Tibial artery (tissue), 4 donors: ENCODE data around the gene SPG11.
A peak's percentile ranks its signal among the peaks of the same experiment; 100 is the strongest.
"Not testable (repeated sequence)": the region's sequence is repeated elsewhere in the genome, so short reads cannot be mapped to it uniquely, and the experiment has no call there.

ENCODE experiments used
- DNase-seq, 2 donors: peaks; one replicate each; pipeline ENCODE4 v3.0.0-alpha.2; 2019
- H3K27ac ChIP-seq, 2 donors: fragments of 200-600 bp; sonication (generic) in 1 of 2; 1 replicate in 1 of 2; 2 replicates in 1 of 2; pipeline ENCODE4 v1.5.1; 2018 to 2019; ENCODE audit warnings: mild to moderate bottlenecking in 1 of 2
- H3K27me3 ChIP-seq, 2 donors: fragments of 200-600 bp; sonication (generic) in 1 of 2; one replicate each; pipeline versions ENCODE4 v1.5.1 to v1.6.0; 2016 to 2019
- H3K36me3 ChIP-seq, 3 donors: fragments of 200-600 bp; sonication (generic) in 2 of 3; one replicate each; pipeline ENCODE4 v1.5.1; 2016 to 2019; ENCODE audit warnings: mild to moderate bottlenecking in 2 of 3
- H3K4me1 ChIP-seq, 4 donors: fragments of 200-600 bp; sonication (generic) in 2 of 4; 1 replicate in 3 of 4; 2 replicates in 1 of 4; pipeline ENCODE4 v1.5.1; 2016 to 2019
- H3K4me3 ChIP-seq, 2 donors: fragments of 200-600 bp; sonication (generic) in 1 of 2; 1 replicate in 1 of 2; 2 replicates in 1 of 2; pipeline ENCODE4 v1.5.1; 2018 to 2019; ENCODE audit warnings: mild to moderate bottlenecking in 2 of 2
- H3K9me3 ChIP-seq, 3 donors: fragments of 200-600 bp; sonication (generic) in 1 of 3; one replicate each; pipeline ENCODE4 v1.5.1; 2016 to 2019
- intact Hi-C: fragments of 100-400 bp; cut with DNase I; formaldehyde crosslinking; loops from one replicate; pipeline ENCODE4 v1.15.0; 2023; ENCODE audit warnings: low total_unique reads
- TF ChIP-seq, protein P1 (sequence below), 2 experiments: fragments of 200-600 bp in 1 of 2; fragments of 450-650 bp in 1 of 2; IDR thresholded peaks; one replicate each; pipeline ENCODE4 v1.5.1; 2017 to 2019; ENCODE audit warnings: antibody characterized with exemption in 2 of 2, mild to moderate bottlenecking in 1 of 2, moderate library complexity in 1 of 2

SPG11 gene

DNA sequence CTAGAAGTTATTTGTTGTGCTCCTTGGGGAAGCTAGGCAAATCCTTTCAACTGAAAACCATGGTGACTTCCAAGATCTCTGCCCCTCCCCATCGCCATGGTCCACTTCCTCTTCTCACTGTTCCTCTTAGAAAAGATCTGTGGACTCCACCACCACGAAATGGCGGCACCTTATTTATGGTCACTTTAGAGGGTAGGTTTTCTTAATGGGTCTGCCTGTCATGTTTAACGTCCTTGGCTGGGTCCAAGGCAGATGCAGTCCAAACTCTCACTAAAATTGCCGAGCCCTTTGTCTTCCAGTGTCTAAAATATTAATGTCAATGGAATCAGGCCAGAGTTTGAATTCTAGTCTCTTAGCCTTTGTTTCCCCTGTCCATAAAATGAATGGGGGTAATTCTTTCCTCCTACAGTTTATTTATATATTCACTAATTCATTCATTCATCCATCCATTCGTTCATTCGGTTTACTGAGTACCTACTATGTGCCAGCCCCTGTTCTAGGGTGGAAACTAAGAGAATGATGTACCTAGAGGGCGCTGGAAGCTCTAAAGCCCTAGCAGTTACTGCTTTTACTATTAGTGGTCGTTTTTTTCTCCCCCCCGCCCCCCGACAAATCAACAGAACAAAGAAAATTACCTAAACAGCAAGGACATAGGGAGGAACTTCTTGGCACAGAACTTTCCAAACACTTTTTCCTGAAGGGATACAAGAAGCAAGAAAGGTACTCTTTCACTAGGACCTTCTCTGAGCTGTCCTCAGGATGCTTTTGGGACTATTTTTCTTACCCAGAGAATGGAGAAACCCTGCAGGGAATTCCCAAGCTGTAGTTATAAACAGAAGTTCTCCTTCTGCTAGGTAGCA, 47.0 kb upstream of the SPG11 start:
- peaks cover 0 to 20% (median 6%) of the 10 kb centered on the region in 4 donors for H3K4me1 ChIP-seq
- no peaks in the 10 kb centered on the region for H3K9me3 ChIP-seq
- H3K27me3 ChIP-seq, result no peaks in the 10 kb centered on the region
- intact Hi-C loops, result loop anchor here (1.0 kb wide), 1 partner anchor 18 kb away; no protein-coding TSS in a partner anchor
- H3K27ac ChIP-seq, result peak overlapping the region; percentile 97 to 99
- TF ChIP-seq, protein P1, sequence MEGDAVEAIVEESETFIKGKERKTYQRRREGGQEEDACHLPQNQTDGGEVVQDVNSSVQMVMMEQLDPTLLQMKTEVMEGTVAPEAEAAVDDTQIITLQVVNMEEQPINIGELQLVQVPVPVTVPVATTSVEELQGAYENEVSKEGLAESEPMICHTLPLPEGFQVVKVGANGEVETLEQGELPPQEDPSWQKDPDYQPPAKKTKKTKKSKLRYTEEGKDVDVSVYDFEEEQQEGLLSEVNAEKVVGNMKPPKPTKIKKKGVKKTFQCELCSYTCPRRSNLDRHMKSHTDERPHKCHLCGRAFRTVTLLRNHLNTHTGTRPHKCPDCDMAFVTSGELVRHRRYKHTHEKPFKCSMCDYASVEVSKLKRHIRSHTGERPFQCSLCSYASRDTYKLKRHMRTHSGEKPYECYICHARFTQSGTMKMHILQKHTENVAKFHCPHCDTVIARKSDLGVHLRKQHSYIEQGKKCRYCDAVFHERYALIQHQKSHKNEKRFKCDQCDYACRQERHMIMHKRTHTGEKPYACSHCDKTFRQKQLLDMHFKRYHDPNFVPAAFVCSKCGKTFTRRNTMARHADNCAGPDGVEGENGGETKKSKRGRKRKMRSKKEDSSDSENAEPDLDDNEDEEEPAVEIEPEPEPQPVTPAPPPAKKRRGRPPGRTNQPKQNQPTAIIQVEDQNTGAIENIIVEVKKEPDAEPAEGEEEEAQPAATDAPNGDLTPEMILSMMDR (IDR thresholded peaks at IDR 0.05), result peak in 1 of 2 experiments; percentile 3
- peak overlapping the region; percentile 86 to 98 for H3K4me3 ChIP-seq
- peak; percentile 67 to 68 for DNase-seq
- H3K36me3 ChIP-seq, result peaks cover 4% of the 10 kb centered on the region in 3 donors

DNA sequence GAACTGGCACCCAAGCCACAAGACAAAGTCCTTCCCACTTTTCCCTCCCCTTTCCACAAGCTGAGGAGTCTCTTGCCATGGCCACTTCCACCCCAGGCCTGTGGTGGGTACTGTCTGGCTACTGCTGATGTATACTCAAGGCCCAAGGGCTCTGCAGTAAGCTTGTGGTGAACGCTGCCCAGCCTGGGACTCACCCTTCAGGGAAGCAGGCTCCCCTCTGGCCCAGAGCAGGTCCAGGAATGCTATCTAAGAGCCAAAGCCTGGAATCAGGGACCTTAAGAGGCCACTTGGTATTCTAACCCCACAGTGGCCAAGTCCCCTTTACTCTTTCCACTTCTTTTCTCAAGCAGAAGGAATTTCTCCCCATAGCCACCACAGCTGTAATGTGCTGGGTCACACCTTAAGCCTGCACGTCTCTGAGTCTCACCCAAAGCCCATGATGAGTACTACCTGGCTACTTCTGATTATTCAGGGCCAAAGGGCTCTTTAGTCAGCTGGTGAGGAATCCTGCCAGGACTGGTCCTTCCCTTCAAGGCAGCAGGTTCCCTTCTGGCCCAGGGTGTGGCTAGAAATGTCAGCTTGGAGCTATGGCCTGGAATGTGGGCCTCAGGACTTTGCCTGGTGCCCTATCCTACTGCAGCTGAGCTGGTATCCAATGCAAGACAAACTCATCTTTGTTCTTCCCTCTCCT, 43.6 kb upstream of the SPG11 start:
- H3K27ac ChIP-seq, result no peak overlapping the region
- DNase-seq, result no peak

DNA sequence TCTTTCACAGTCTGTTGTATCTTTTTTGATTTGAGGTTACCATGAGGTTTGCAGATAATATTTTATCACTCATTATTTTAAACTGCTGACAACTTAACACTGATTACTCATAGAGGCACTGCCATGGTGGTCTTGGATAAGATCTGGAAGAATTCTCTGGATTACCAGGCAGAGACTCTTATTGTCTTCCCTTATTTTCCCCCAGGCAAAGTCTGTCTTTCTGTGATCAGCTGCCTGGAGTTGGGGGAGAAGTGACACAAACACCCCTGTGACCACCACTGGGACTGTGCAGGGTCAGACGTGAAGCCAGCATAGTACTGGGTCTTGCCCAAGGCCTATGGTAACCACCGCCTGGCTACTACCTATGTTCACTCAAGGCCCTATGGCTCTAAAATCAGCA, 42.9 kb upstream of the SPG11 start:
- no peak overlapping the region for H3K4me3 ChIP-seq
- no peaks in the 10 kb centered on the region for H3K27me3 ChIP-seq
- H3K9me3 ChIP-seq, result peaks cover 0 to 4% (median 0%) of the 10 kb centered on the region in 3 donors
- intact Hi-C loops, result loop anchor here (5.0 kb wide), 1 partner anchor 39 kb away; no protein-coding TSS in a partner anchor
- H3K36me3 ChIP-seq, result no peaks in the 10 kb centered on the region
- TF ChIP-seq, protein P1 (IDR thresholded peaks at IDR 0.05), result no peak
- peak in 1 of 2 donors; percentile 40 for DNase-seq
- no peaks in the 10 kb centered on the region for H3K4me1 ChIP-seq
- no peak overlapping the region for H3K27ac ChIP-seq

More for the DNA sequence above, 43.6 kb upstream of the SPG11 start:
- Histone ChIP-seq H3K4me1 (no peaks in the 10 kb centered on the region), H3K36me3 (no peaks in the 10 kb centered on the region), H3K27me3 (no peaks in the 10 kb centered on the region), H3K4me3 (no peak overlapping the region), H3K9me3 (no peaks in the 10 kb centered on the region)
- TF ChIP-seq, protein P1 (IDR thresholded peaks at IDR 0.05), result no peak
- intact Hi-C loops, result loop anchor here (5.0 kb wide), 1 partner anchor 40 kb away; no protein-coding TSS in a partner anchor

DNA sequence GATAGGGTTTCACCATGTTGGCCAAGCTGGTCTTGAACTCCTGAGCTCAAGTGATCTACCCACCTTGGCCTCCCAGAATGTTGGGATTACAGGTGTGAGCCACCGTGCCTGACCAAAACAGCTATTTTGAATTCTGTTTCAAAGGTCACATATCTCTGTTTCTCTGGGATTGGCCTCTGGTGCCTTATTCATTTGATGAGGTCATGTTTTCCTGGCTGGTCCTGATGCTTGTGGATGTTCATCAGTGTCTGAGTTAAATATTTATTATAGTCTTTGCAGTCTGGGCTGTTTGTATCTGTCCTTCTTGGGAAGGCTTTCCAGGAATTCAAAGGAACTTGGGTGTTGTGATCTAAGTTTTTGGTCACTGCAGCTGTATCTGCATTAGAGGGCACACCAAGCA, 42.5 kb upstream of the SPG11 start:
- H3K4me3 ChIP-seq, result no peak overlapping the region
- no peaks in the 10 kb centered on the region for H3K27me3 ChIP-seq
- no peaks in the 10 kb centered on the region for H3K4me1 ChIP-seq
- DNase-seq, result no peak
- no peak overlapping the region for H3K27ac ChIP-seq
- H3K9me3 ChIP-seq, result peaks cover 0 to 4% (median 0%) of the 10 kb centered on the region in 3 donors
- intact Hi-C loops, result loop anchor here (5.0 kb wide), 1 partner anchor 39 kb away; no protein-coding TSS in a partner anchor
- TF ChIP-seq, protein P1 (IDR thresholded peaks at IDR 0.05), result no peak
- H3K36me3 ChIP-seq, result no peaks in the 10 kb centered on the region

- DNase-seq, H3K36me3 ChIP-seq, H3K27me3 ChIP-seq, H3K4me3 ChIP-seq, H3K27ac ChIP-seq, intact Hi-C loops, H3K9me3 ChIP-seq, H3K4me1 ChIP-seq: not testable (repeated sequence)
Measured at GRCh38 chr15:44700676-44701075, 37.2 kb upstream of the SPG11 start.

DNA sequence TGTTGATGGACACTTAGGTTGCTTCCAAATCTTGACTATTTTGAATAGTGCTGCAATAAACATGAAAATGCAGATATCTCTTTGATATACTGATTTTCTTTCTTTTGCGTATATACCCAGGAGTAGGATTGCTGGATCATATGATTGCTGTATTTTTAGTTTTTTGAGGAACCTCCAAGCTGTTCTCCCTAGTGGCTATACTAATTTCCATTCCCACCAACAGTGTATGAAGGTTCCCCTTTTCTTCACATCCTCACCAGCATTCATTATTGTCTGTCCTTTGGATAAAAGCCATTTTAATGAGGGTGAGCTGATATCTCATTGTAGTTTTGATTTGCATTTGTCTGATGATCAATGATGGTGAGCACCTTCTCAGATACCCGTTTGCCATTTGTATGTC, 35.2 kb upstream of the SPG11 start:
- H3K27ac ChIP-seq, result no peak overlapping the region
- H3K4me1 ChIP-seq, result no peaks in the 10 kb centered on the region
- intact Hi-C loops, result no loop called here
- peaks cover 0 to 4% (median 0%) of the 10 kb centered on the region in 3 donors for H3K9me3 ChIP-seq
- H3K36me3 ChIP-seq, result no peaks in the 10 kb centered on the region
- no peaks in the 10 kb centered on the region for H3K27me3 ChIP-seq
- TF ChIP-seq, protein P1 (IDR thresholded peaks at IDR 0.05), result no peak
- no peak for DNase-seq
- no peak overlapping the region for H3K4me3 ChIP-seq
